K562 (cell line): Measurements from ENCODE around the gene SELPLG.
"Not testable (repeated sequence)": the region's sequence is repeated elsewhere in the genome, so short reads cannot be mapped to it uniquely, and the experiment has no call there.

Experiments used
- BRD9 ChIP-seq: fragments of 450-650 bp; IDR thresholded peaks from 2 replicates; pipeline ENCODE4 v1.6.1; 2018; ENCODE audit warnings: low read depth; ENCODE audit not compliant: partially characterized antibody
- PHF21A ChIP-seq: fragments of 450-650 bp; IDR thresholded peaks from 2 replicates; pipeline ENCODE4 v1.6.1; 2017; ENCODE audit warnings: low read depth, borderline replicate concordance
- ZC3H4 ChIP-seq: sonication (generic); formaldehyde crosslinking; IDR thresholded peaks from 2 replicates; pipeline ENCODE4 v1.9.0; 2021; ENCODE audit warnings: missing genetic modification reagents, borderline replicate concordance
- ZNF274 ChIP-seq: IDR thresholded peaks from 2 replicates; pipeline ENCODE4 v1.6.1; 2011; ENCODE audit warnings: low read depth, mild to moderate bottlenecking, low read length, moderate library complexity, borderline replicate concordance
- ZNF561 ChIP-seq: fragments of 450-650 bp; formaldehyde crosslinking; conservative IDR thresholded peaks from 2 replicates; pipeline ENCODE4 v1.4.0; 2020; ENCODE audit warnings: mild to moderate bottlenecking, moderate library complexity

- TF ChIP-seq PHF21A; ZNF561; ZNF274; BRD9; ZC3H4 (CRISPR knock-in tag): not testable (repeated sequence)
Observed at GRCh38 chr12:108656247-108656646, 22.6 kb upstream of the SELPLG start.
